ENCODE results near the gene PSMG3.
A peak's percentile ranks its signal among the peaks of the same experiment; 100 is the strongest.

PSMG3 gene

GRCh38 chr7:1557771-1558170 is 12.1 kb downstream of the PSMG3 start:
- H3K27ac Mint-ChIP-seq, result no peak overlapping the region
- TF ChIP-seq, protein P1, sequence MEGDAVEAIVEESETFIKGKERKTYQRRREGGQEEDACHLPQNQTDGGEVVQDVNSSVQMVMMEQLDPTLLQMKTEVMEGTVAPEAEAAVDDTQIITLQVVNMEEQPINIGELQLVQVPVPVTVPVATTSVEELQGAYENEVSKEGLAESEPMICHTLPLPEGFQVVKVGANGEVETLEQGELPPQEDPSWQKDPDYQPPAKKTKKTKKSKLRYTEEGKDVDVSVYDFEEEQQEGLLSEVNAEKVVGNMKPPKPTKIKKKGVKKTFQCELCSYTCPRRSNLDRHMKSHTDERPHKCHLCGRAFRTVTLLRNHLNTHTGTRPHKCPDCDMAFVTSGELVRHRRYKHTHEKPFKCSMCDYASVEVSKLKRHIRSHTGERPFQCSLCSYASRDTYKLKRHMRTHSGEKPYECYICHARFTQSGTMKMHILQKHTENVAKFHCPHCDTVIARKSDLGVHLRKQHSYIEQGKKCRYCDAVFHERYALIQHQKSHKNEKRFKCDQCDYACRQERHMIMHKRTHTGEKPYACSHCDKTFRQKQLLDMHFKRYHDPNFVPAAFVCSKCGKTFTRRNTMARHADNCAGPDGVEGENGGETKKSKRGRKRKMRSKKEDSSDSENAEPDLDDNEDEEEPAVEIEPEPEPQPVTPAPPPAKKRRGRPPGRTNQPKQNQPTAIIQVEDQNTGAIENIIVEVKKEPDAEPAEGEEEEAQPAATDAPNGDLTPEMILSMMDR (IDR thresholded peaks at IDR 0.05), result no peak
- no peaks in the 10 kb centered on the region for H3K9me3 Mint-ChIP-seq
- DNase-seq, result no peak
- peaks cover 47% of the 10 kb centered on the region for H3K4me1 Mint-ChIP-seq
- H3K36me3 Mint-ChIP-seq (ENCODE audit: low read depth), result no peaks in the 10 kb centered on the region
- H3K27me3 Mint-ChIP-seq (ENCODE audit: low read depth, poor library complexity), result no peaks in the 10 kb centered on the region
- H3K4me3 Mint-ChIP-seq, result no peak overlapping the region

DNA sequence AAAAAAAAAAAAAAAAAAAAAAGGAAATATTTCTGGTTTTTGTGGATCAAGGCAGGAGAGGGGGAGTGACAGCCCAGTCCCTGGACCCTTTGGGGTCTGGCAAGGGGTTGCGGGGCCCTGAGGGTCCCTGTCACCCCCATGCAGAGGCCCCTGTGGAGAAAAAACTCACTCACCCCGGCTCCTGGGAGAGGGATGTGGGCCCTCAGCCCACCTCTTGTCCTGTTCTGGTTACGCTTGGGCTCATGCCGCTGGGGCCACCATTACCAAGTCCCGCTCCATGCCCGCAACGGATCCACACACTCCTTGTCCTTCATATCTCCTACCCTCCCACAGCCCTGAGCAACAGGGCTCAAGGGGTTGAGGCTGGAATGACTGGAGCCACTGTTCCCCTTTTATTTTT is 12.8 kb downstream of the PSMG3 start:
- H3K9me3 Mint-ChIP-seq, result no peaks in the 10 kb centered on the region
- H3K36me3 Mint-ChIP-seq (ENCODE audit: low read depth), result no peaks in the 10 kb centered on the region
- no peak for DNase-seq
- TF ChIP-seq, protein P1 (IDR thresholded peaks at IDR 0.05), result no peak
- no peak overlapping the region for H3K27ac Mint-ChIP-seq
- no peaks in the 10 kb centered on the region for H3K27me3 Mint-ChIP-seq (ENCODE audit: low read depth, poor library complexity)
- peaks cover 43% of the 10 kb centered on the region for H3K4me1 Mint-ChIP-seq
- no peak overlapping the region for H3K4me3 Mint-ChIP-seq

DNA sequence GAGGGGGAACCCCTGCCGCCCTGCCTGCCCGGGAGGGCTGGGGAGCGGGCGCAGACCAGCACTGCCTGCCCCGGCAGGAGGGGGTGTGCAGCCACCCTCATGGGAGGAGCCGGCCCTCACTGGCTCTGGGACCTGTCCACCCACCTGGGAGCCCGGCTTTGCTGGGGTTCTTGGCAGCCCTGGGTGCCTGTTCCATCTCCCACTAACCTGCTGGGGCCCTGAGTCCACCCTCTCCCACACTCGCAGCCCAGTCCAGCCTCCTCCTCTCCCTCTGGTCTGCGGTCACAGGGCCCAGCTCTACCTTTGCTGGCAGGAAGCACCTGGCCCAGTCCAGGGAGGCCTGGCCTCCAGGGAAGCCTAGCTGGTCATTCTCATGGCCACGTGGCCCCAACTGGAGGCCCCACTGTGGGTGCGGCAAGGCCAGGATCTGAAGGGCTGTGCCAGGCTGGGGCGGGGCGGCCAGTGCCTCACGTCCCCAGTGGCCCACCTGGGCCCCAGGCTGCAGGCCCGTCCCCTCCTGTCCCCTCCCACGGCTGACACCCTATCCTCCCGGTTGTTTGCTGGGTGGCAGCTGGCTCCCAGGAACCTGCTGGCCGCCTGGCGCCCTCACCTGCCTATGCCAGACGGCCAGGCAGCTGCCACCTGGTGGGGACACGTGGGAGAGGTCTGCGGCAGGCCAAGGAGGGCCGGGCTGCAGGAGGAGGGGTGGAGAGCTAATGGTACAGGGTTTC is 13.9 kb downstream of the PSMG3 start, which contains the start of gene TMEM184A:
Gene TMEM184A, minus strand, starts transcription at position 393 of the 731 bp plus-strand sequence. CDS start 721 bp downstream, outside the sequence.
- no peaks in the 10 kb centered on the region for H3K9me3 Mint-ChIP-seq
- no peaks in the 10 kb centered on the region for H3K27me3 Mint-ChIP-seq (ENCODE audit: low read depth, poor library complexity)
- TF ChIP-seq, protein P1 (IDR thresholded peaks at IDR 0.05), result peak; percentile 34
- no peak within 1 kb of the TSS for H3K4me3 Mint-ChIP-seq
- H3K4me1 Mint-ChIP-seq, result peaks cover 35% of the 10 kb centered on the region
- no peak within 1 kb of the TSS for H3K27ac Mint-ChIP-seq
- DNase-seq, result no peak
- H3K36me3 Mint-ChIP-seq (ENCODE audit: low read depth), result no peaks in the 10 kb centered on the region

DNA sequence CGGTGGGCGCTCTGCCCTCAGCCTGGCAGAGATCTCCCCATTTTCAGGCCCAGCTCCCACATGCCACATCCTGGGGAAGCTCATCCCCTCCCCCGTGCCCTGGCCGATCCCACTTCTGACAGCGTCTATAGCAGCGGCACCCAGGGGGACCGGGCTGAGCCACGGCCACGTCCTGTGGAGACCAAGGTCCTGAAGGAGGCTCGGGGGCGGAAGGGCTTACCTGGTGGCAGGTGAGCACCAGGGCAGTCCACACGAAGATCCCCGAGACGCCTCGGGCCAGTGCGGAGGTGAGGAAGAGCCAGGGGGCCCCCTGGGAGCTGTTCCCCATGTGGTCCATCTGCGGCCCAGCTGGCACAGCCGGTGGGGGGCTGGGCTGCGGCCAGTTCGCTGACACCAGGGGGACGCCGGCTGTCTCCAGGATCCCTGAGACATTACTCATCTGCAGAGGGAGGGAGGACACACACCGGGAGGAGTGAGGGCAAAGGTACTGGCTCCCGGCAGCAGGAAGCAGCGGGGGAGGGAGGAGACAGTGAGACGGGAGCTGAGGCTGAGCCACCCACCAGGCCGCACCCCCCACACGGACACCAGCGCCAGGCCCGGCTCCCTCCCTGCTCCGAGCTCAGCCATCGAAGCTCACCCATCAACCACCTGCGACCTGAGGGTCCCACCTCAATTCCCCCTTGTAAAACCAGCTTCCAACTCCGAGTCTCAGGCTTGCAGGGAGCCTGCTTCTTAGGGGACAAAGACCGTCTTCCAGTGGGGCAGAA is 14.6 kb downstream of the PSMG3 start:
- TF ChIP-seq, protein P1 (IDR thresholded peaks at IDR 0.05), result no peak
- DNase-seq, result peak; percentile 62
- Mint-ChIP-seq H3K27ac (no peak overlapping the region), H3K36me3 (ENCODE audit: low read depth) (no peaks in the 10 kb centered on the region), H3K4me3 (no peak overlapping the region), H3K27me3 (ENCODE audit: low read depth, poor library complexity) (no peaks in the 10 kb centered on the region), H3K9me3 (no peaks in the 10 kb centered on the region), H3K4me1 (peaks cover 33% of the 10 kb centered on the region)

DNA sequence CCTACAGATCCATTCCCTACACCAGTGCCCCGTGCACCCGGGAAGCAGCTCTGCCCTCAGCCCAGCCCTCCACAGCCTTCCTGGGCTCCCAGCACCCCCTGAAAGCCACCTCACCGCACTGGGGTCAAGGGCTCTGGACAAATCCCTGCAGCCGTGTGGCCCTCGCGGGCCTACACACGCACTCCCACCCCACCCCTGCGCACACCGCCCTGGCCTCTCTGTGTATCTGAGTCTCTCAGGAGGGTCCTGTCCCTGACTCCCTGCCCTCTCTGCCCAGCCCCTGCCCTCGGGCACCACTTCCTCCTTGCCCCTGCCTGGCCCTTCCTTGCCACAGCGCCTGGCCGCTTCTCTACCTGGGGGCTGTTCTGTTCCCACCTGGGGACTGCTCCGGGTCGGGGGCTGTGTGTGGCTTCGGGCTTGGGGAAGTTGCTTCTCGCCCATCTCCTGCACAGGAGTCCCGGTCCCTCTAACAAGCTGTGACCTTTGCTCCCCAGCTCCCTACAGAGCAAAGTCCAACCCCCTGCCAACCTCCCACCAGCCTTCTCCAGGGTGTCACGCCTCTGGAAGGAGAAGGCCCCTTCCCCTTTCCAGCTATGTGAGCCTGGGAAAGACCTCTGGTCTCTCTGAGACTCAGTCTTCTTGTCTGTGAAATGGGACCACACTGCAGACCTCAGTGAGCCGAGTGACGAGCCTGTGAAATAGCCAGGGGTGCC is 15.3 kb downstream of the PSMG3 start:
- no peak for DNase-seq
- Mint-ChIP-seq H3K27me3 (ENCODE audit: low read depth, poor library complexity) (no peaks in the 10 kb centered on the region), H3K4me1 (peaks cover 27% of the 10 kb centered on the region), H3K4me3 (no peak overlapping the region), H3K27ac (no peak overlapping the region), H3K9me3 (no peaks in the 10 kb centered on the region), H3K36me3 (ENCODE audit: low read depth) (no peaks in the 10 kb centered on the region)
- TF ChIP-seq, protein P1 (IDR thresholded peaks at IDR 0.05), result no peak

All from nephron progenitor cell (in vitro differentiated cells).